Activated gamma-delta T cell treated with anti-CD3 and anti-CD28 coated beads, Interleukin-2, amount 50 U/mL, for 16 hours (primary cell): ENCODE measurements around the gene SLC4A2.

Source experiments
- DNase-seq: peaks from one replicate; pipeline ENCODE4 v3.0.0-alpha.2; 2020; ENCODE audit warnings: low read depth

The SLC4A2 gene

GRCh38 chr7:151081170-151082101 lies 22.0 kb downstream of the SLC4A2 start:
- DNase-seq = no peak

GRCh38 chr7:151082141-151083070 lies 23.0 kb downstream of the SLC4A2 start:
- DNase-seq = no peak

GRCh38 chr7:151083071-151083823 lies 23.9 kb downstream of the SLC4A2 start, which contains the start of gene TMUB1:
Gene TMUB1 (minus strand): TSS chr7:151083493. CDS start chr7:151082563, 930 bp downstream.
- DNase-seq = peak; percentile 73

GRCh38 chr7:151083824-151084160 lies 24.4 kb downstream of the SLC4A2 start:
- no peak for DNase-seq

DNA sequence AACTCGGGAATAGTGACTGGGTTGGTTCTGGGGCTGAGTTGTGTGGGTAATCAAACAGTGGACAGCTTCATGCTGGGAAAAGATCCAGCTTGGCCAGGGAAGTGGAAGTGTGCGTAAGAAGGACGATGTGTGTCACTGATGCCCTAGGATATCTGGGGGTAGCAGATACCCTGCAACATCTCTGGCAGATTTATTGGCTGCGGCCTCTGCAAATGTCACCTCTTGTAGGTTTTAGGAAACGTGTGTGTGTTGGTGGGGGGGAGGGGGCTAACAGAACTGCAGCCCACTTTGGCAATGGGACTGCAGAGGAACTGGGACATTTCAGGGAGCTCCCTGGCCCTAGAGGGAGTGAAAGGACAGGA lies 25.9 kb downstream of the SLC4A2 start:
- DNase-seq = no peak

GRCh38 chr7:151085691-151086620 lies 26.6 kb downstream of the SLC4A2 start, which contains the start of gene AGAP3:
Gene AGAP3 (plus strand): TSS chr7:151086475. CDS start chr7:151086742, 267 bp downstream.
- DNase-seq = no peak

DNA sequence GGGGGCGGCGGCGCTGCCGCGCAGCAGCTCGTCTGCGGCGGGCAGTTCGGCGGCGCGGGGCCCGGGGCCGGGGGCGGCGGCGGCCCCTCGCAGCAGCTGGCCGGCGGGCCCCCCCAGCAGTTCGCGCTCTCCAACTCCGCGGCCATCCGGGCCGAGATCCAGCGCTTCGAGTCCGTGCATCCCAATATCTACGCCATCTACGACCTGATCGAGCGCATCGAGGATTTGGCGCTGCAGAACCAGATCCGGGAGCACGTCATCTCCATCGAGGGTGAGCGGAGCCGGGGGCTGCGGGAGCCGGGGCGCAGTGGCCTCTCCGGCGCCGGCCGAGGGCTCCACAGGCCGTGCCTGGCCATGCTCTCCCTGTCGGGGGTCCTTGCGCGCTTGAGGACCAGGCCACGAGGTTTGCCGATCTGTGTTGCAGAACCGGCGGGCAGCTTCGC lies 27.4 kb downstream of the SLC4A2 start:
- DNase-seq = no peak

DNA sequence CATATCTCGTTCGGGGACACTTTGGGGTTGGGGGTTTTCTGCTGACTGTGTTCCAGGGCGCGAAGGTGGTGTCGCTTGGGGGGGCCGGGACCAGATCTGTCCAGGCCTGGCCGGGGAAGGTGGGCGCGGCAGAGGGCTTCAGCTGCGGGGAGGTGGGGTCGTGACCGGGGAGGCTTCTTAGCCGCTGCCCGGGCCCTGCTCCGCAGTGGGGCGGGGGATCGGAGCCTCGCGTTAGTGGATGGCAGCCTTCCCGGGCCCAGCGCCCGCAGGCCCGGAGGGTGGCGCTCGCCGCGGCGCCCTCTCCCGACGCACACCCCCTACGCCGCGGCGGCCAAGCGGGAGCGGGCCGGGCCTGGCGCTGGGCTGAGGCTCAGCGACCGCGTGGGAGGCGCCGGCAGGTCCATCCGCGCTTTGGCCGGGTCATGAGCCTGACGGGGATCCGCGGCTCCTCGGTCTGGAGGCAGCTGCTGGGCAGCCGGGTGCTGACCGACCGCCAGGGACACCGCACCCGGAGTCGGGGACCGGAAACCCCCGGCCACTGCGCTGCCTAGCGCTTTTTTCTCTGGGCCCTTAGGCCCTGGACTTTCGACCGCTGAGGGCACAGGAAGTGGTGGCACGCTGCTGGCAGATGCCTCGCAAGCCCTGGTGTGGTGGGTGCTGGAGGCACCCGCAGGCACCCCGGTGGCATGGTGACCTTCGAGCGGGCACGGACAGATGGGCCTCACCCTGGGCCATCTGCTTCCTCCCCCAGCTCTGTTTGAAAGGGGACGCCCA lies 28.0 kb downstream of the SLC4A2 start:
- DNase-seq = no peak

DNA sequence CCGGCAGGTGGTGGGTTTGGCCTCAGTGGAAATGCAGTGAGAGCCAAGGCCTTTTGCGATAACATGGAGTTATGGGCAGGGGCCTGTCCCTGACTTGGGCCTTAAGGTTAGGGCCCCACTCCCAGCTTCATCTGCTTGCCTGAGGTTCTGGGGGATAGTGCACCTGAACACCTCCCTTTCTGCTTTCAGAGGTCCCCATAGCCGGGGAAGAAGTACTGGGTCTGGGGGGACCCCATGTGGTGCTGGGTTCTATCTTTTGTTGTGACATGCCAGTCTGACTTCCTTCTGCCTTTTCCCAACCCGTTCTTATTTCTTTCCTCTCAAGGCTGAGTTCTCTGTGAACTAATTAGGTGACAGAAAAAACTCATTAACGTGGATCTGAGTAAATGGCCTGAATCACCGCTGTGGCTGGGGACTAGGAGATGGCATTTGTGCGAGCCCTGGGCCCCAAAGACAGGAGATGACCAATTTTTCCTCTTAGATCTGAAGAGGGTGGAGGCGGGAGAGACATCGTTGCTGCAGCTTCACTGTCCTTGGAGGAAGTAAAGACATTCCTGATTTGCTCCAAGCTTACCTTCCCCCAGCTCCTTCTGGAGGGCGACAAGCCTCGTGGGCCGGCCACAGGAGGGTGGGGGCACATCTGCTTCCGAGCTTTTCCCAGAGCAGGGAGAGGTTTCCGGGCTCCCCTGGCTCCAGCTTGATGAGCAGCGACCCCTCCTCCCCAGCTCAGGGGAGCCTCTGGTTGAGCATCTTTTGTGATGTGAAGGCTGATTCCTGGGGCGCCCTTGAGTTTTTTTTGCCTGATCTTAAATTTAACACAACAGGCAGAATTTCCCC lies 28.8 kb downstream of the SLC4A2 start:
- no peak for DNase-seq

DNA sequence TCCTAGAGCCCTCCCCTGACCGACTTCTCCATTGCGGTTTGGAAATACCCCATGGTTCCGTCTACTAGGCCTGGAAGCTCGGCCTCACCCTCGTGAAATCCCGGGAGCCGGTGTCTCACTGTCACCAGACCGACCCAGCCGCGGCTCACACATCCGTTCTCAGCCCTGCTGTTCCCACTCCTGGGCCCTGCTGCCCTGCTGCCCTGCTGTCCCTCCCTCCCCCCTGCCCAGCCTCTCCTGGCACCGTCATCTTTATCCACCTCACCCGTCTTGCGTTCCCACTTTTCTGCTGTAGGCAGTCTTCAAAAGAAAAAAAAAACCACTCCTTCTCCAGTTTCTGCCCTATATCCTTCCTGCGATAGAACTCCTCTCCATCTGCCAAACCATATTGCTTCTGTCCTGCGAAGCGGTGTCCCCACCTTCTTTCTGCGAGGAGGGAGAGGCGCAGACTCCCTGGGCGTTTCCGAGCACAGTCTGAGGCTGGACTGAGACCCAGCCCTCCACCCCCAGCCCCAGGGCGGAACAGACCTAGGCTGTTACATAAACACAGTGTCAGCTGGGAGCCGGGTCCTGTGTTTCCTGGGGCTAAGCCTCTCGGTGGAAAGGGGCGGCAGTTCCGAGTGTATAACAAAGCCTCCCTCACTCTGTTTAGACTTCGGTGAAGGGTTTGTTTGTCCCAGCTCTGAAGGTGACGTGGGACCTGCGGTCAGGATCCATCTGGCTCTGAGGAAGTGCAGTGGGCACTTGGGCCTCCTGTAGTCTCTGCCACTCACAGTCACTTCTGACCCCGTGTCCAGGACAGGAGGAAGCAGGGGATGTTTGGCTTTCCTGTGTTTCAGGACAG lies 29.7 kb downstream of the SLC4A2 start:
- DNase-seq = no peak

DNA sequence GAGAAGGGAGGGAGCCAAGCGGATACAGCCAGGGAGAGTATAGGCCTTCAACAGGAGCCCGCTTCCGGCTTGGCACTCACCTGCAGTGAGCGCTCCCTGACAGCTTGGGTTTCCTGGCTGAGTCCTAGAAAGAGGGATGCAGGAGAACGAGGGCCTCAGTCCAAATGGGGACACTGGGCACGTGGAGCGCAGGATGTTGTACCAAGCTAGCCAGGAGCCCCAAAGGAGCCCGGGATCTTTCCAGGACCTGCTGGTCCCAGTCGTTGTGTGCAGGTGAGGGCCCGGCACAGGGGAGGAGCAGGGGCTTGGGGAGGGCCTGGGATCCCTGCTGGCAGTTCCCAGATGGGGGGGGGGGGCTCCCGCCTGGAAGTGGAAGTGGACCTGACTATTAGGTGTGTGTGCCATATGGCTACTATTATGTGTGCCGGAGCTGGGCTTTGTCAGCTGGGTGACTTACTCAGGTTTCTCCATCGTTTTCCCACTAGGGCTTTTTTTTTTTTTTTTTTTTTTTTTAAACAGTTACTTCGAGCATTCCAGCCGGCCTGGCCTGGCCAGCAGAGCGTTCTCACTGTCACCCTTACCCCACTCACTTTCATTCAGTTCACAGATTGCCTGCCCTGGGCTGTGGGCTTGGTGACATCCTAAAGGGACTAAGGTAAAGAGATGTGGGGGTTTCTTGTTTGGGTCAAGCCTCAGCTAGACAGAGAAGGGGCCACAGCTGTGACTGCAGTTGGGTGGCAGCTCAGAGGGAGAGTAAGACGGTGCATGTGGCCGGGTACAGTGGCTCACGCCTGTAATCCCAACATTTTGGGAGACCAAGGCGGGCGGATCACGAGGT lies 30.7 kb downstream of the SLC4A2 start:
- no peak for DNase-seq

GRCh38 chr7:151091003-151091402 lies 31.6 kb downstream of the SLC4A2 start:
- DNase-seq = no peak

DNA sequence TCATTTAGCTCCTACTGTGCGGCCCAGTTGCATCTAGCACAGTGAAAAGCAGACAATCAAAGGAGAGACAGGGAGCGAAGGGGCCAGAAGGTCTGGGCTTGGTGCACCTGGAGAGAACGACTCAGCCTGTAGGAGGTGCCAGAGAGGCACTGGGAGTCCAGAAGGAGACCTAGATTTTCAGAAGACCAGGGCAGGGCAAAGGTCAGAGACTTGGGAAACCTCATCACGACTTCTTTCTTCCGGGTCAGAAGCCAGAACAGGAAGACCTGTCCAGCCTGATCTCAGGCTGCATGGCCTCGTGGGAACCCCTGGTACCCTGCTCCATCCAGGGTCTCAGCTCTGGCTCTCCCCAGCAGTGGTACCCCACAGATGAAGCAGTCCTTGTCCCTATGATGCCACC lies 32.0 kb downstream of the SLC4A2 start:
- no peak for DNase-seq

GRCh38 chr7:151091988-151092387 lies 32.6 kb downstream of the SLC4A2 start:
- no peak for DNase-seq

GRCh38 chr7:151093748-151094147 lies 34.4 kb downstream of the SLC4A2 start:
- no peak for DNase-seq

GRCh38 chr7:151094675-151095074 lies 35.3 kb downstream of the SLC4A2 start:
- DNase-seq = no peak

- DNase-seq = no peak
These were observed 35.9 kb downstream of the SLC4A2 start for GRCh38 chr7:151095123-151095797.
